HL-60 (cell line): ENCODE results near the gene SIGLEC14.
A peak's percentile ranks its signal among the peaks of the same experiment; 100 is the strongest.
"Not testable (repeated sequence)": the region's sequence is repeated elsewhere in the genome, so short reads cannot be mapped to it uniquely, and the experiment has no call there.

Experiments
- DNase-seq, 2 experiments: peaks; one replicate each; pipeline ENCODE4 v3.0.0-alpha.2; 2010 to 2020; ENCODE audit warnings: low read depth in 1 of 2, low spot score in 1 of 2
- H3K27ac ChIP-seq: fragments of 250-450 bp; sonication (Bioruptor Pico); replicated peaks from 2 replicates; pipeline ENCODE4 v1.5.1; 2020; ENCODE audit warnings: mild to moderate bottlenecking, moderate library complexity
- H3K27me3 ChIP-seq: fragments of 250-450 bp; sonication (Bioruptor Pico); 2 replicates; pipeline ENCODE4 v1.5.1; 2021; ENCODE audit warnings: mild to moderate bottlenecking, moderate library complexity; ENCODE audit not compliant: insufficient read depth, poor library complexity, severe bottlenecking
- H3K4me3 ChIP-seq: replicated peaks from 2 replicates; pipeline ENCODE4 v1.5.1; 2011; ENCODE audit warnings: mild to moderate bottlenecking, control low read depth, low read length; ENCODE audit not compliant: insufficient read depth
- GABPA ChIP-seq: IDR thresholded peaks from 2 replicates; pipeline ENCODE4 v1.6.1; 2012; ENCODE audit warnings: low read depth
- POLR2AphosphoS5 ChIP-seq: IDR thresholded peaks from 2 replicates; pipeline ENCODE4 v1.6.1; 2012; ENCODE audit warnings: low read depth
- SPI1 ChIP-seq: IDR thresholded peaks from 2 replicates; pipeline ENCODE4 v1.6.1; 2012; ENCODE audit warnings: low read depth, mild to moderate bottlenecking, borderline replicate concordance
- long read RNA-seq: library from polyadenylated mRNA; unstranded; transcript quantifications from one replicate; pipeline ENCODE4 v2.0.0, GENCODE V29; 2020
- TF ChIP-seq, protein P1 (sequence below): IDR thresholded peaks from 2 replicates; pipeline ENCODE4 v1.6.1; 2012; ENCODE audit warnings: low read depth; ENCODE audit not compliant: insufficient replicate concordance
- TF ChIP-seq, protein P2 (sequence below): IDR thresholded peaks from one replicate; pipeline ENCODE4 v1.5.1; 2011; ENCODE audit warnings: low read length, control low read depth, inconsistent platforms; ENCODE audit not compliant: insufficient read depth

Gene SIGLEC14, protein sequence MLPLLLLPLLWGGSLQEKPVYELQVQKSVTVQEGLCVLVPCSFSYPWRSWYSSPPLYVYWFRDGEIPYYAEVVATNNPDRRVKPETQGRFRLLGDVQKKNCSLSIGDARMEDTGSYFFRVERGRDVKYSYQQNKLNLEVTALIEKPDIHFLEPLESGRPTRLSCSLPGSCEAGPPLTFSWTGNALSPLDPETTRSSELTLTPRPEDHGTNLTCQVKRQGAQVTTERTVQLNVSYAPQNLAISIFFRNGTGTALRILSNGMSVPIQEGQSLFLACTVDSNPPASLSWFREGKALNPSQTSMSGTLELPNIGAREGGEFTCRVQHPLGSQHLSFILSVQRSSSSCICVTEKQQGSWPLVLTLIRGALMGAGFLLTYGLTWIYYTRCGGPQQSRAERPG
- long read RNA-seq, partial matches to known transcripts, result 0 of 1 reads
- long read RNA-seq, other reads (novel, unspliced or antisense), result 1 of 1 reads

DNA sequence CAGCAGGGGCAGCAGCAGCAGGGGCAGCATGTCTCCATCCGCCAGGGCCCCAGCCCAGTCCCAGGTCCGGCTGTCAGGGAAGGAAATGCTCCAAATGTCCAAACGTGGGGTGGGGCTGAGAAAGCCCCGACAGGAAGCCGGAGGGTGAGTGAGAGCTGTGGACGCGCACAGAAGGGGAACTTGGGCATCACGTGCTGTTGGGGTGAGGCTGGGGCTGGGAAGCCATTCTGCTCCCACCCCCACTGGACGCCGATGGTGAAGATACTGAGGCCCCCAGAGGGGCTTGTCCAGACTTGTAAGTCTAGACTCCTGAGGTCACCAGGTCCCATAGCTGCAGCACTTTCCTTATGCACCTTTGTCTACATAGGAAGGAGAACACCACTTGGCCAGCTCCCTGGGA is at the start of gene SIGLEC14:
Gene SIGLEC14, minus strand, starts transcription at position 96 of the 400 bp plus-strand sequence. Its CDS starts 66 bp downstream, at position 30.
- Histone ChIP-seq H3K27ac (peak within 1 kb of the TSS; percentile 62), H3K4me3 (peak within 1 kb of the TSS; percentile 52)
- not testable (repeated sequence) for H3K27me3 ChIP-seq, DNase-seq

DNA sequence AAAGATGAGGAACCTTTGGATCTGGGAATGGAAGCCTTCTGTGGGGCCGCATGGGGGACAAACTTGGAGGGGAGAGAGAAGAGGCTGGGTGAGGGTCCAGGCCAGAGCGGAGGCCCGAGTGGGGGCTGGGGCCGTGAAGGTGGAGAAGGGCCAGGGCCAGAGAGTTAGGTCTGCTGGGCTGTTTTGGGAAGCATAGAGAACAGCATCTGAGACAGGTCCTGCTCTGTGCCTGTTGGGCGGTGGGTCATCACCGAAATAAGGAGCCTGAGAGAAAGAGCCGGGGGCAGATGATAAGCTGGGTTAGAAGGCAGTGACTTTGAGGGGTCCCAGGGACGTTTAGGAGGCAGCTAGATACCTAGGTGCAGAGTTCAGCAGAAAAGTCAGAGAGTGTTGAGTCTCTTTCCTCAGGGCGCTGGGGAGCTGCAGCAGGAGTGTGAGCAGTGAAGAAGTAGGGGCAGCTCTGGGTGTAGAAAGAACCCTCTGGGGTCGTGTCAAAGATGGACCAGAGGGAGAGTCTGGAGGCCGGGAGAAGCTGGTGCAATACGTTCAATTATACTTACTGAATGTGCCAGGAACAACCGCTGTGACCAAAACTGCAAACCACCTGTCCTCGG is 49.2 kb upstream of the SIGLEC14 start:
- no peak for DNase-seq
- Histone ChIP-seq H3K4me3 (no peak overlapping the region), H3K27me3 (no peaks in the 10 kb centered on the region), H3K27ac (no peak overlapping the region)
- TF ChIP-seq POLR2AphosphoS5, result no peak
- TF ChIP-seq, protein P1, sequence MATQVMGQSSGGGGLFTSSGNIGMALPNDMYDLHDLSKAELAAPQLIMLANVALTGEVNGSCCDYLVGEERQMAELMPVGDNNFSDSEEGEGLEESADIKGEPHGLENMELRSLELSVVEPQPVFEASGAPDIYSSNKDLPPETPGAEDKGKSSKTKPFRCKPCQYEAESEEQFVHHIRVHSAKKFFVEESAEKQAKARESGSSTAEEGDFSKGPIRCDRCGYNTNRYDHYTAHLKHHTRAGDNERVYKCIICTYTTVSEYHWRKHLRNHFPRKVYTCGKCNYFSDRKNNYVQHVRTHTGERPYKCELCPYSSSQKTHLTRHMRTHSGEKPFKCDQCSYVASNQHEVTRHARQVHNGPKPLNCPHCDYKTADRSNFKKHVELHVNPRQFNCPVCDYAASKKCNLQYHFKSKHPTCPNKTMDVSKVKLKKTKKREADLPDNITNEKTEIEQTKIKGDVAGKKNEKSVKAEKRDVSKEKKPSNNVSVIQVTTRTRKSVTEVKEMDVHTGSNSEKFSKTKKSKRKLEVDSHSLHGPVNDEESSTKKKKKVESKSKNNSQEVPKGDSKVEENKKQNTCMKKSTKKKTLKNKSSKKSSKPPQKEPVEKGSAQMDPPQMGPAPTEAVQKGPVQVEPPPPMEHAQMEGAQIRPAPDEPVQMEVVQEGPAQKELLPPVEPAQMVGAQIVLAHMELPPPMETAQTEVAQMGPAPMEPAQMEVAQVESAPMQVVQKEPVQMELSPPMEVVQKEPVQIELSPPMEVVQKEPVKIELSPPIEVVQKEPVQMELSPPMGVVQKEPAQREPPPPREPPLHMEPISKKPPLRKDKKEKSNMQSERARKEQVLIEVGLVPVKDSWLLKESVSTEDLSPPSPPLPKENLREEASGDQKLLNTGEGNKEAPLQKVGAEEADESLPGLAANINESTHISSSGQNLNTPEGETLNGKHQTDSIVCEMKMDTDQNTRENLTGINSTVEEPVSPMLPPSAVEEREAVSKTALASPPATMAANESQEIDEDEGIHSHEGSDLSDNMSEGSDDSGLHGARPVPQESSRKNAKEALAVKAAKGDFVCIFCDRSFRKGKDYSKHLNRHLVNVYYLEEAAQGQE, result no peak
- no peak for TF ChIP-seq SPI1
- no peak for TF ChIP-seq GABPA
- TF ChIP-seq, protein P2, sequence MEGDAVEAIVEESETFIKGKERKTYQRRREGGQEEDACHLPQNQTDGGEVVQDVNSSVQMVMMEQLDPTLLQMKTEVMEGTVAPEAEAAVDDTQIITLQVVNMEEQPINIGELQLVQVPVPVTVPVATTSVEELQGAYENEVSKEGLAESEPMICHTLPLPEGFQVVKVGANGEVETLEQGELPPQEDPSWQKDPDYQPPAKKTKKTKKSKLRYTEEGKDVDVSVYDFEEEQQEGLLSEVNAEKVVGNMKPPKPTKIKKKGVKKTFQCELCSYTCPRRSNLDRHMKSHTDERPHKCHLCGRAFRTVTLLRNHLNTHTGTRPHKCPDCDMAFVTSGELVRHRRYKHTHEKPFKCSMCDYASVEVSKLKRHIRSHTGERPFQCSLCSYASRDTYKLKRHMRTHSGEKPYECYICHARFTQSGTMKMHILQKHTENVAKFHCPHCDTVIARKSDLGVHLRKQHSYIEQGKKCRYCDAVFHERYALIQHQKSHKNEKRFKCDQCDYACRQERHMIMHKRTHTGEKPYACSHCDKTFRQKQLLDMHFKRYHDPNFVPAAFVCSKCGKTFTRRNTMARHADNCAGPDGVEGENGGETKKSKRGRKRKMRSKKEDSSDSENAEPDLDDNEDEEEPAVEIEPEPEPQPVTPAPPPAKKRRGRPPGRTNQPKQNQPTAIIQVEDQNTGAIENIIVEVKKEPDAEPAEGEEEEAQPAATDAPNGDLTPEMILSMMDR, result no peak

DNA sequence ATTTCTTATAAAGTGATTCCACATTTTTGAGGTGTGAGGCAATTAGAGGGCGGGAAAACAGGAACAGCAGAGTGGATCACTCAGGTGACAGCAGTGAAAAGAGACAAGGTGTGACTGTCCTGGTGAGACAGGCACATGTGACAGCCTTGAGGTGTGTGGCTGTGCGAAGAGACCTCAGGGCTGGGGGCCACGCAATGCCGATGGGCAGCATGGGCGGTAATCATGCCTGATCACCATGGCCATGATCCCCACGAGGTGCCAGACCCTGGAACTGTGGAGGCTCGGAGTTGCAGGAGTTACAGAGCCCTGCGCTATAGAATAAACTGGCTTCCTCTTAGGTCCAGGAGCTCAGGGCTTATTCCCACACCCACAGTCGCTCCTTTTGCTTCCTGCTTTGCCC is 48.5 kb upstream of the SIGLEC14 start:
- Histone ChIP-seq H3K27me3 (no peaks in the 10 kb centered on the region), H3K4me3 (no peak overlapping the region), H3K27ac (no peak overlapping the region)
- TF ChIP-seq SPI1 (no peak), GABPA (no peak), POLR2AphosphoS5 (no peak)
- TF ChIP-seq, protein P2, result no peak
- TF ChIP-seq, protein P1, result no peak
- DNase-seq, result no peak

DNA sequence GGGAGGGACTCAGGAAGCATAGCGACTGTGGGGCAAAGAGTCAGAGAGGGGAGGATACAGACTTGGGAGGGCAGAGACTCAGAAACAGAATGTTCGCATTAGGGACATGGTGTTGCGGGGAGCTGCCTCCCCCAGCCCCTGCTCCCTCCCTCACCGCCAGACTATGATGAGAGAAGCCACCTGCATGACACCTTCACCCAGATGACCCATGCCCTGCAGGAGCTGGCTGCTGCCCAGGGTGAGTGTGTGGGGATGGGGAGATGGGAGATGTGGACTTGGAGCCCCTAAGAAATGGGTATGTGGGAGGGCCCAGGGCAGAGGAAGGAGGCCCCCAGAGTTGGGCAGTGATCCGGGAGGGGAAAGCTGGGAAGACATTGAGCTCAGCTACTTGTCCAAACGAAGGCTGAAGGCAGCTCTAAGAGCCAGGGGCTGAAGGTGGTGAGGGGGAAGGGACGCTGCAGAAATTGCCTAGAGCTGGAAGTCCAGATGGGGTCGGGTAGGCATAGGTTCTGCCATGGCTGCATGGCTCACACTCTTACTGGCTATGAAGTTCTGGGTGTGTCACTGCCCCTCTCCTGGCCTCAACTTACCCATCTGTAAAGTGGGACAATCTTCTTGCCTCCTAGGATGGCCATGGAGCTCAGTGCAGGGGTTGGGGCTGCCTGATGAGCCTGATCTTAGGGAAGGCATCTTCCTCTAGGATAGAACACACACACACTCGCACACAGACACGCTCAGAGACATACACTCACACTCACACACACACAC is 47.9 kb upstream of the SIGLEC14 start:
- no peak overlapping the region for H3K27ac ChIP-seq
- no peak for DNase-seq
- H3K4me3 ChIP-seq, result no peak overlapping the region
- H3K27me3 ChIP-seq, result no peaks in the 10 kb centered on the region
- TF ChIP-seq SPI1 (no peak), POLR2AphosphoS5 (no peak), GABPA (no peak)
- TF ChIP-seq, protein P1, result no peak
- TF ChIP-seq, protein P2, result no peak
